Hematopoietic multipotent progenitor cell treated with erythropoietin and hydrocortisone succinate and interleukin-3 and kit ligand, for 15 days (in vitro differentiated cells): ENCODE measurements around the gene CST4.
"Not testable (repeated sequence)": the region's sequence is repeated elsewhere in the genome, so short reads cannot be mapped to it uniquely, and the experiment has no call there.

Source experiments
- DNase-seq: peaks from one replicate; pipeline ENCODE4 v3.0.0-alpha.2; 2015; ENCODE audit warnings: low spot score

Gene CST4

GRCh38 chr20:23640671-23641667 lies 47.9 kb downstream of the CST4 start:
- no peak for DNase-seq

DNA sequence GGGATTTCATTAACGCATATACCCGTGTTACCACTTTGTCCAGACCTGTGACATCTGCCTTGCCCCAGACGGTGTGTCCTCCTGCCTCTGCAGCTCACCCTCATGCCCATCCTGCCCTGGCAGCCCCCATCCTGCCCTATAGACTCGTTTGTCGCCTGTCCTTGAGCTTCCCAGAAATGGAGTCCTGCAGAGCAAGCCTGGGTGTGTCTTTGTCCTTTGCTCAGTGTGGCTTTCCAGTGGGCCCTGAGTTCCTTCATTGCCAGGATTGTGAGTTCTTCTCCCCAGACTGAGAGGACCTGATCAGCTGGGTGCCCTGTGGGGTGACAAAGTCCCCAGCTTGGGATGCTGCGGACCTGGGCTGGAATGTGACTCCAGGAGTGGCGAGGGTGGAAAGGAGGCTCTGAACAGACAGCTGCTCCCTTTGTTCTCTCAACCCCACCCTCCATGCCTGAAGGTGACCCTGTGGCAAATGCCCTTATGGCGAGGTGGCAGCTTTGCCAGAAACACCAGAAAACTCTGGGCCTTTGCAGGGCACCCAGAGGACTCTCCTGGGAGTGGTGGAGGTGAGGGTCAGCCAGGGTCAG lies 48.7 kb downstream of the CST4 start:
- DNase-seq = no peak

GRCh38 chr20:23639490-23639958 lies 49.3 kb downstream of the CST4 start:
- DNase-seq = no peak

GRCh38 chr20:23638309-23638708 lies 50.5 kb downstream of the CST4 start:
- DNase-seq = no peak

GRCh38 chr20:23637282-23638221 lies 51.3 kb downstream of the CST4 start, which contains the start of gene CST3:
Gene CST3 (minus strand): TSS chr20:23637955. CDS start chr20:23637862, 93 bp downstream.
- DNase-seq = peak; percentile 58

DNA sequence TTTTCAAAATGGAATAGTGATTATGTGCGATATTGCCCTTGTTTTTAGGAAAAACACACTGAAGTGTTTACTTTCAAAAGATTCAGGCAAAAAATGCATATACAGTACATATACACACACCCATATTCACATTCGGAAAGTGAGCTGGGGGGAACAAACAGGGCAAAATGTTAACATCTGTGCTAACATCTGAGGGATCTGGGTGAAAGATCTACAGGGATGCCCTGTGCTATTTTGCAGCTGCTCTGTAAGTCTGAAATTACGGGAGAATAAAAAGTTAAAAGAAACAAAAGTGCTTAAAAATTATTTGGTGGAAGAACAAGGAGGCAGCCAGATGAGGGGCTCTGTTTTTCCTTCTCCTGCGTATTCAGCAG lies 51.9 kb downstream of the CST4 start:
- DNase-seq = no peak

DNA sequence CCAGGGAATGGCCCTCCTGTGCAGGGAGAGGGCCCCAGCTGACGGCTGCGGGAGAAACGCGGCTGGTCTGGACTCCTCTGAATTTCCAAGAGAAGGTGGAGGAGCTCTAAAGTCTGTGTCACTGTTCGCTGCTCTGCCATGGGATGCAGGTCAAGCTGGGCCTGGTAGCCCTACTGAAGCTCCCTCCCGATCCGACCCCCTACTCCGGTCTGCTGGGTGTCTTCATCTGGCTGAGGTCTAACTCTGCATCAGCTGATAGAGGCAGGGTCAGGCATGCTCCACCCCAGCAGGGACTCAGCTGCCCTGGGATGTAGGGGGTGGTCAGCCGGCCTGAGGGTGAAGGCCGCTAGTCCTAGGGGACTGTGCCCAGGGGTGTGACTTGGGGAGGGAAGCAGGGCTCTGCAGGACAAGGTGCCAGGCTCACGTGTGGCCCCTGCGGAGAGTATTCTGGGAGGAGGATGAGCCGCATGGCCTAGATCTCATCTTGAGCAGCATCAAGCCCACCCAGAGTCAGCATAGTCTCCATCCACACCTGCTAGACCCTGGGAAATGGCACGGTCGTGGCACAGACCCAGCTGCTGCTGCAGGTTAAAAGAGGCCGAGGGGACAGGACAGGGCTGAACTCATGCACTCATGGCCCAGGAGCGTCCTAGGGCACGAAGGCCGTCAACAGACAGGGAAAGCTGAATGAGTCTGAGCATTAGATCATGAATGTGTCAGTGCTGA lies 52.5 kb downstream of the CST4 start:
- no peak for DNase-seq

DNA sequence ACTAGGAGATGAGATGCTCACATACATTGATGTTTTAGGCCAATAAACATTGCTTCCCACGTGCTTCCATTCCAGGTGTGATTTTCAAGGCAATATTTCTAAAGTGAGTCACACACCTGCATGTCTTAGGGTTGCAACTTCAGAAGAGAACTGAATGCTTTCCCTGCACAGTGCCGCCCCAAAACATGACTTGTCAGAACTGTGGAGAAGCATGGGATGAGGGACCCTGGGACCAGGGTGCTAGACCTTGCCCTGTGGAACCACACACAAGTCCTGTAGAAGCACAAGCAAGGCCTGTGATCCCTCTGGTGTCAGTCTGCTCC lies 53.1 kb downstream of the CST4 start:
- DNase-seq = not testable (repeated sequence)
